ENCODE data around the gene C1orf105. TPM values are rescaled to one million over a fixed set of nuclear protein-coding genes. Genes with fewer than 3 reads are reported as not detected.

The C1orf105 gene
- total and polyA plus RNA-seq, 2 of the 8 experiments (the other 6 are each of a cell fraction or from before 2014, with no cell fraction given), result not detected

GRCh38 chr1:172380441-172381244, 39.8 kb upstream of the C1orf105 start (continued):
- TF ChIP-seq SUZ12 (IDR thresholded peaks at IDR 0.05; ENCODE audit: low read length) (no peak), SP4 (IDR thresholded peaks at IDR 0.05; ENCODE audit: low read length) (no peak), KDM5A (IDR thresholded peaks at IDR 0.05; ENCODE audit: low read length) (no peak), SRF (IDR thresholded peaks at IDR 0.05; ENCODE audit: low read depth, low read length) (no peak), CTCF (IDR thresholded peaks at IDR 0.05; ENCODE audit: control extremely low read depth in 1 of 3, insufficient read depth in 1 of 3, low read depth in 1 of 3, low read length in 3 of 3) (no peak), NANOG (IDR thresholded peaks at IDR 0.05; ENCODE audit: insufficient read depth, low read depth, low read length, poor library complexity, severe bottlenecking) (no peak), CREB1 (IDR thresholded peaks at IDR 0.05) (no peak)
